GM12872 (cell line): ENCODE results near the gene SLC7A6.

Source experiments
- CTCF ChIP-seq: IDR thresholded peaks from 3 replicates; pipeline ENCODE4 v1.5.1; 2011; ENCODE audit warnings: low read depth, mild to moderate bottlenecking, low read length, moderate library complexity; ENCODE audit not compliant: insufficient read depth

The SLC7A6 gene

DNA sequence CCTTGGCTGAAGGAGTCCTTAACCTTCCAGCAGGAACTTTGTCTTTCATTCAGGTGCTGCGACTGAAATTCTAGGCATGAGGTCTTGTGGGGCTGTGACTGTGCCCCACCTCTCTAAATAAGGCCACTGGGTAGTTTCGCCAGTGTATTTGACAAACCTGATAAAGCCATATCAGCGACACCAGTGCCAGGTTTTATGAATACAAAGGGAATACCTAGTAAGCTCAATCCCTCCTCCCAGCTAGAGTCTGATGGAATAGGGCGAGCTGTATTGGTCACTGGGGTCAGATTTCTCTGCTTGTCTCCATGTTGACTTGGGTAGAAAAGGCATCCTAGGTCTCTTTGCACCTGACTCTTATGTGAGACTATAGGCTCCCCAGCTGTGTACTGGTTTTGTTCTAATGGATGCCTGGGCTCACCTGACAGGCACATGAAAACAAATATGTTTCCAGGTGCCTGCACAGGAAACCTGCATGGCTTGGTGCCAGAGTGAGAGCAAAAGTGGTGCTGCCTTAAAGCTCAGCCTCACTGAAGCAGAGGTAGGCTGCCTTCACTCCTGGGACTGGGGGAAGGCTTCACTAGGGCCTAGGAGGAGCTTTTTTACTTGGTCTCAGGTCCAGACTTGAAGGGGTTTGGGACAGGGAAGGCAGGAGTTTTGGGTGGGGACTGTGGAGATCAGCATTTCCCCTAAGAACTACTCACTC, 8.3 kb downstream of the SLC7A6 start:
- TF ChIP-seq CTCF: no peak

GRCh38 chr16:68273459-68273858, 9.1 kb downstream of the SLC7A6 start:
- TF ChIP-seq CTCF: no peak

DNA sequence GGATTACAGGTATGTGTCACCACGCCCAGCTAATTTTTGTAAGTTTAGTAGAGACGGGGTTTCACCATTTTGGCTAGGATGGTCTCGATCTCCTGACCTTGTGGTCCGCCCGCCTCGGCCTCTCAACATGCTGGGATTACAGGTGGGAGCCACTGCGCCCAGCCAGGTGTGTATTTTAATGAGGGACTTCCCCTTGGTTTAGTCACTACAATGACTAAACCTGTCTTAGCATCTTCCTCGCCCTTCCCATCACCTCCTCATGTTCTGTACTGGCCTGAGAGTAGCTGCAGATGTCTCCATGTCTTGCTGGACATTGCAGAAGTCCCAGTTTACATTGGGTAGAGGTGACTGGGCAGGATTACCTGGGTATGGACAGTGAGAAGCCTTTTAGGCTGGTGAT, 9.6 kb downstream of the SLC7A6 start:
- no peak for TF ChIP-seq CTCF

GRCh38 chr16:68274441-68274840, 10.1 kb downstream of the SLC7A6 start:
- TF ChIP-seq CTCF: no peak

DNA sequence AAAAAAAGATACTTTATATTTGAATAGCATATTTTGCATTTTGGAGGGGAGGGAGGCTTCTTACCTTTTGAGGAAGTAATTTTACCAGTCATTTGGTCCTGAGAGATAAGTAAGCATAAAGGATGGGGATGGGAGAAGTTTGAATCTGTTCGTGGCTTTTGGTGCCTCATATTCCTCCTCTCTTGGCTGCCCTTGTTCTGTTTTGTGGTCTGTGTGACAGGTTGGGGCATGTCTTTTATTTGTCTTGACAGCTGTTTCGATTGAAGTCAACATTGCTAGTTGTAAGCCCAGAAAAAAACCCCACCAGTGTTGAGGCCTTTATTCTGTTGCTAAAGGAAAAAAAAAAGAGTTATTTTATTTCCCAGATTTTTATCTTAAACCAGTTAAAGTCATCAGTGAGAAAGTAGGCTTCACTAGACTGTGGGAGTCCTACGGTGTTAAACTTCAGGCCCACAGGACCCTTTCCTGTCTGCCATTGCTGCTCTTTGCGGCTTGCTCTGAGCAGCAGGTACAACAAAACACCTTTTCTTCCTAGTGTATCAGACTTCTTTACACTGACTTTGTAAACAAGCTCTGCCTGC, 11.4 kb downstream of the SLC7A6 start:
- TF ChIP-seq CTCF: no peak

DNA sequence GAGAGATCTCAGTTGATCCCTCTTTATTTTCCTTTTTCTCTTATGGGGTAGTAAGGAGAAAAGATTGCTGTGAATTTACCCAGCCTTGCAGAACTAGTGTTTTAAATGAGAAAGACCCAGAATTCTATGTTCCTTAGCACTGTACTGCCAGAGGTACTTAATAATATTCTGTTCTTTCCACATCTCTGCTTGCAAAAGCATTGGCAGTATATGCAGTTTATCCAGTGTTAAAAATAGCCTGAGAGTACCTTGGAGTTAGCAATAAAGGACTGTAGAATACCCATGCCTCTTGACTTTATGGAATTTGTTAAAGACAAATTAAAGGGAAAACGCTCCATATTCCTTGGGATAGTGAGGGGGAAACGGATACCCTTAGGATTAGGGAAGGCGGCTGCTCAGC, 11.9 kb downstream of the SLC7A6 start:
- TF ChIP-seq CTCF: no peak

GRCh38 chr16:68279726-68280558, 15.6 kb downstream of the SLC7A6 start:
- no peak for TF ChIP-seq CTCF
